GM23248 (cell line): ENCODE measurements around the gene CDKN2A. TPM values are rescaled to one million over a fixed set of nuclear protein-coding genes. Genes with fewer than 3 reads are reported as not detected.
A peak's percentile ranks its signal among the peaks of the same experiment; 100 is the strongest.

Experiments used
- DNase-seq: peaks from one replicate; pipeline ENCODE4 v3.0.0-alpha.2; 2015
- H2AFZ ChIP-seq: fragments of 200-600 bp; sonication (generic); 2 replicates; pipeline ENCODE4 v1.6.1; 2016; ENCODE audit warnings: antibody characterized with exemption
- H3F3A ChIP-seq: fragments of 200-600 bp; sonication (generic); 2 replicates; pipeline ENCODE4 v1.6.1; 2016; ENCODE audit warnings: mild to moderate bottlenecking, antibody characterized with exemption, mixed run types; ENCODE audit not compliant: insufficient read depth
- H3K27ac ChIP-seq: fragments of 200-600 bp; sonication (generic); 2 replicates; pipeline ENCODE4 v1.5.1; 2016; ENCODE audit warnings: mild to moderate bottlenecking
- H3K27me3 ChIP-seq: fragments of 200-600 bp; sonication (generic); replicated peaks from 2 replicates; pipeline ENCODE4 v1.6.1; 2016; ENCODE audit warnings: mild to moderate bottlenecking; ENCODE audit not compliant: insufficient read depth
- H3K36me3 ChIP-seq: fragments of 200-600 bp; sonication (generic); 2 replicates; pipeline ENCODE4 v1.6.1; 2016; ENCODE audit warnings: low read depth, mild to moderate bottlenecking
- H3K4me1 ChIP-seq: fragments of 200-600 bp; sonication (generic); 2 replicates; pipeline ENCODE4 v1.6.1; 2016; ENCODE audit warnings: mild to moderate bottlenecking; ENCODE audit not compliant: insufficient read depth
- H3K4me2 ChIP-seq: fragments of 200-600 bp; sonication (generic); one replicate; pipeline ENCODE4 v1.6.1; 2016; ENCODE audit warnings: mild to moderate bottlenecking; ENCODE audit not compliant: unreplicated experiment
- H3K4me3 ChIP-seq: fragments of 200-600 bp; sonication (generic); 2 replicates; pipeline ENCODE4 v1.5.1; 2016; ENCODE audit warnings: mild to moderate bottlenecking
- H3K79me2 ChIP-seq: fragments of 200-600 bp; sonication (generic); 2 replicates; pipeline ENCODE4 v1.6.1; 2016; ENCODE audit warnings: mild to moderate bottlenecking; ENCODE audit not compliant: insufficient read depth
- H3K9ac ChIP-seq: fragments of 200-600 bp; sonication (generic); 2 replicates; pipeline ENCODE4 v1.6.1; 2016; ENCODE audit warnings: mild to moderate bottlenecking
- H3K9me2 ChIP-seq: fragments of 200-600 bp; sonication (generic); 2 replicates; pipeline ENCODE4 v1.6.1; 2016; ENCODE audit warnings: mixed run types, mild to moderate bottlenecking, moderate library complexity; ENCODE audit not compliant: insufficient read depth
- H3K9me3 ChIP-seq: fragments of 200-600 bp; sonication (generic); one replicate; pipeline ENCODE4 v1.6.1; 2017; ENCODE audit warnings: low read depth
- H4K20me1 ChIP-seq: fragments of 200-600 bp; sonication (generic); 2 replicates; pipeline ENCODE4 v1.6.0; 2016; ENCODE audit not compliant: insufficient read depth
- EZH2 ChIP-seq: fragments of 200-600 bp; sonication (generic); IDR thresholded peaks from 2 replicates; pipeline ENCODE4 v1.6.1; 2018; ENCODE audit warnings: antibody characterized with exemption, mild to moderate bottlenecking; ENCODE audit not compliant: insufficient read depth, poor library complexity, severe bottlenecking
- EZH2phosphoT487 ChIP-seq: fragments of 200-600 bp; sonication (generic); IDR thresholded peaks from 2 replicates; pipeline ENCODE4 v1.6.1; 2018; ENCODE audit warnings: antibody characterized with exemption, moderate library complexity, mild to moderate bottlenecking, low read depth; ENCODE audit not compliant: insufficient read depth
- WGBS, 2 experiments: methylation state at CpG; one replicate each; pipeline ENCODE4 v1.1.6; 2015 to 2017; ENCODE audit warnings: low lambda C conversion rate in 2 of 2, low coverage in 1 of 2; ENCODE audit errors: missing lambda C conversion rate in 2 of 2; 5-methylcytosine and 5-hydroxymethylcytosine counted together
- in situ Hi-C: fragments of 300-500 bp; cut with MboI; formaldehyde crosslinking; loops from 2 replicates; pipeline ENCODE4 v1.15.0; 2020
- polyA plus RNA-seq: library from polyadenylated mRNA; unstranded; fragments of >200 nt; fragmentation: Nextera tagmentation; extraction: Ambion mirVana; gene quantifications from 2 replicates; pipeline ENCODE4 v1.2.1, GENCODE V29; 2016
- total RNA-seq: library from RNA; depleted of rRNA; stranded (reverse); fragments of >200 nt; shearing (Covaris generic); gene quantifications from 2 replicates; pipeline ENCODE4 v1.2.3, GENCODE V29; 2014

The CDKN2A gene
- total and polyA plus RNA-seq, 2 experiments from 2014 or later: 27.3 to 42.2 TPM

GRCh38 chr9:21994556-21995005 lies 389 bp upstream of the CDKN2A start, which contains the start of gene CDKN2B-AS1:
Gene CDKN2B-AS1, plus strand, starts transcription at chr9:21994791.
- peaks cover 38% of the 10 kb centered on the region for H3K79me2 ChIP-seq
- in situ Hi-C loops: no loop called here

GRCh38 chr9:21993007-21993406 lies 1.2 kb downstream of the CDKN2A start:
- in situ Hi-C loops: no loop called here
- Histone ChIP-seq H2AFZ (peak overlapping the region; percentile 84), H3K9me2 (no peaks in the 10 kb centered on the region), H3K9ac (no peak overlapping the region), H3K79me2 (peaks cover 38% of the 10 kb centered on the region), H3K27me3 (no peaks in the 10 kb centered on the region), H3K27ac (no peak overlapping the region), H3F3A (no peaks in the 10 kb centered on the region), H3K9me3 (no peaks in the 10 kb centered on the region), H3K4me1 (peaks cover 28% of the 10 kb centered on the region), H3K4me3 (peak overlapping the region; percentile 91), H4K20me1 (no peaks in the 10 kb centered on the region), H3K4me2 (peak overlapping the region; percentile 75), H3K36me3 (no peaks in the 10 kb centered on the region)
- TF ChIP-seq EZH2phosphoT487 (no peak), EZH2 (no peak)
- 83 to 84% methylated on average over 4 of the region's 4 CpGs for WGBS, 2 experiments
- DNase-seq: no peak

More at GRCh38 chr9:21994556-21995005, 389 bp upstream of the CDKN2A start, which contains the start of gene CDKN2B-AS1:
- Histone ChIP-seq H3K27me3 (no peaks in the 10 kb centered on the region), H3F3A (no peaks in the 10 kb centered on the region), H3K4me2 (peak within 1 kb of the TSS; percentile 82), H3K9me3 (no peaks in the 10 kb centered on the region), H3K4me1 (peaks cover 25% of the 10 kb centered on the region), H3K9me2 (no peaks in the 10 kb centered on the region), H3K4me3 (peak within 1 kb of the TSS; percentile 91), H3K36me3 (no peaks in the 10 kb centered on the region), H3K27ac (peak within 1 kb of the TSS; percentile 85), H4K20me1 (no peaks in the 10 kb centered on the region), H3K9ac (peak within 1 kb of the TSS; percentile 91), H2AFZ (peak within 1 kb of the TSS; percentile 96)
- WGBS, 2 experiments: 0 to 1% methylated on average over 23 to 43 of the region's 43 CpGs
- no peak for TF ChIP-seq EZH2
- no peak for TF ChIP-seq EZH2phosphoT487
- peak; percentile 81 for DNase-seq

GRCh38 chr9:21991072-21991959 lies 2.9 kb downstream of the CDKN2A start:
- Histone ChIP-seq H3F3A (no peaks in the 10 kb centered on the region), H3K36me3 (no peaks in the 10 kb centered on the region), H3K27me3 (no peaks in the 10 kb centered on the region), H3K9me2 (no peaks in the 10 kb centered on the region), H3K9ac (no peak overlapping the region), H3K79me2 (peaks cover 35% of the 10 kb centered on the region), H3K9me3 (no peaks in the 10 kb centered on the region), H2AFZ (peak overlapping the region; percentile 24; the same call in 1 of the 2 replicates), H3K4me1 (peaks cover 37% of the 10 kb centered on the region), H3K27ac (no peak overlapping the region), H3K4me2 (peak overlapping the region; percentile 55), H3K4me3 (no peak overlapping the region), H4K20me1 (no peaks in the 10 kb centered on the region)
- no peak for DNase-seq
- WGBS, 2 experiments: 81 to 86% methylated on average over 5 of the region's 5 CpGs
- TF ChIP-seq EZH2: no peak
- TF ChIP-seq EZH2phosphoT487: no peak
- in situ Hi-C loops: no loop called here

- in situ Hi-C loops: no loop called here
- peak overlapping the region; percentile 49; the same call in 1 of the 2 replicates for H3K4me3 ChIP-seq
- no peaks in the 10 kb centered on the region for H3F3A ChIP-seq
- H3K27me3 ChIP-seq: no peaks in the 10 kb centered on the region
- H2AFZ ChIP-seq: peak overlapping the region; percentile 66
- H3K9me3 ChIP-seq: no peaks in the 10 kb centered on the region
- WGBS, 2 experiments: 33 to 34% methylated on average over 35 of the region's 35 CpGs
- H3K4me1 ChIP-seq: peaks cover 37% of the 10 kb centered on the region
- no peaks in the 10 kb centered on the region for H3K36me3 ChIP-seq
- no peak for TF ChIP-seq EZH2
- no peak for TF ChIP-seq EZH2phosphoT487
- H3K27ac ChIP-seq: no peak overlapping the region
- DNase-seq: peak; percentile 36
- no peaks in the 10 kb centered on the region for H3K9me2 ChIP-seq
- no peak overlapping the region for H3K9ac ChIP-seq
- peak overlapping the region; percentile 55 for H3K4me2 ChIP-seq
- H4K20me1 ChIP-seq: no peaks in the 10 kb centered on the region
- peaks cover 29% of the 10 kb centered on the region for H3K79me2 ChIP-seq
Observed at GRCh38 chr9:21989440-21990189, 4.6 kb downstream of the CDKN2A start.
